Neural progenitor cell (in vitro differentiated cells): ENCODE data around the gene PRELP.

ENCODE experiments used
- EZH2 ChIP-seq: fragments of 200-600 bp; sonication (generic); IDR thresholded peaks from 2 replicates; pipeline ENCODE4 v1.6.1; 2017; ENCODE audit warnings: antibody characterized with exemption, mild to moderate bottlenecking, moderate library complexity
- EZH2phosphoT487 ChIP-seq: fragments of 200-600 bp; sonication (generic); IDR thresholded peaks from 2 replicates; pipeline ENCODE4 v1.6.1; 2017; ENCODE audit warnings: antibody characterized with exemption
- TF ChIP-seq, protein P1 (sequence below): fragments of 200-600 bp; sonication (generic); IDR thresholded peaks from 2 replicates; pipeline ENCODE4 v1.5.1; 2017; ENCODE audit warnings: antibody characterized with exemption, mild to moderate bottlenecking

DNA sequence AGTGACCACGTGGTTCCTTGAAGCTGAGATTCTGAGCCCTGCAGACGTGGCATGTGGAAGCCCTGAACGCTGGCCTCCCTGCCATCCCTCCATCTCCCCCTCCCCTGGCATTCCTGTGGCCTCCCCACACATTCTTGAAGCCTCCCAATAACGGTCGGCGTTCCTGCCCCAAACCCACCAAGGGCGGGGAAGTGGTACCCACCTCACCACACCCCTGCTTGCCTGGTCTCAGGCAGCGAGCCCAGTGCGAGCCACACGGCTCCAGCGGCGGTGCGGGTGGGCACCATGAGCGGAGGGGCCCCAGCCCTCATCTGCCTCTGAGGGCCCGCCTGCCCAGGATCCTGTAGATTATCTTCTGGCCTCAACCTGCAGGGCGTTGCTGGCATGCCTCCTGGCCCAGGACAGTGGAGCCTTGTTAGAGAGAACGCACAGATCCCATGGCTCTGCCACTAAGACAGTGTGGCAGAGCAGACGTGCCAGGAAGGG, 20.6 kb upstream of the PRELP start:
- TF ChIP-seq, protein P1, sequence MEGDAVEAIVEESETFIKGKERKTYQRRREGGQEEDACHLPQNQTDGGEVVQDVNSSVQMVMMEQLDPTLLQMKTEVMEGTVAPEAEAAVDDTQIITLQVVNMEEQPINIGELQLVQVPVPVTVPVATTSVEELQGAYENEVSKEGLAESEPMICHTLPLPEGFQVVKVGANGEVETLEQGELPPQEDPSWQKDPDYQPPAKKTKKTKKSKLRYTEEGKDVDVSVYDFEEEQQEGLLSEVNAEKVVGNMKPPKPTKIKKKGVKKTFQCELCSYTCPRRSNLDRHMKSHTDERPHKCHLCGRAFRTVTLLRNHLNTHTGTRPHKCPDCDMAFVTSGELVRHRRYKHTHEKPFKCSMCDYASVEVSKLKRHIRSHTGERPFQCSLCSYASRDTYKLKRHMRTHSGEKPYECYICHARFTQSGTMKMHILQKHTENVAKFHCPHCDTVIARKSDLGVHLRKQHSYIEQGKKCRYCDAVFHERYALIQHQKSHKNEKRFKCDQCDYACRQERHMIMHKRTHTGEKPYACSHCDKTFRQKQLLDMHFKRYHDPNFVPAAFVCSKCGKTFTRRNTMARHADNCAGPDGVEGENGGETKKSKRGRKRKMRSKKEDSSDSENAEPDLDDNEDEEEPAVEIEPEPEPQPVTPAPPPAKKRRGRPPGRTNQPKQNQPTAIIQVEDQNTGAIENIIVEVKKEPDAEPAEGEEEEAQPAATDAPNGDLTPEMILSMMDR = no peak
- TF ChIP-seq EZH2phosphoT487 (no peak), EZH2 (no peak)
